Renal cortical epithelial cell (primary cell): ENCODE results near the gene ZNF428. TPM values are rescaled to one million over a fixed set of nuclear protein-coding genes. Genes with fewer than 3 reads are reported as not detected.
A peak's percentile ranks its signal among the peaks of the same experiment; 100 is the strongest.
"Not testable (repeated sequence)": the region's sequence is repeated elsewhere in the genome, so short reads cannot be mapped to it uniquely, and the experiment has no call there.

Experiments used
- DNase-seq: peaks from one replicate; pipeline ENCODE4 v3.0.0-alpha.2; 2011; ENCODE audit warnings: low read depth
- total RNA-seq: library from RNA; depleted of rRNA; stranded (reverse); fragments of >200 nt; gene quantifications from 2 replicates; pipeline ENCODE4 v1.2.3, GENCODE V29; 2014

The ZNF428 gene
- total RNA-seq, 1 donor from 2014 or later, result 30.1 TPM

DNA sequence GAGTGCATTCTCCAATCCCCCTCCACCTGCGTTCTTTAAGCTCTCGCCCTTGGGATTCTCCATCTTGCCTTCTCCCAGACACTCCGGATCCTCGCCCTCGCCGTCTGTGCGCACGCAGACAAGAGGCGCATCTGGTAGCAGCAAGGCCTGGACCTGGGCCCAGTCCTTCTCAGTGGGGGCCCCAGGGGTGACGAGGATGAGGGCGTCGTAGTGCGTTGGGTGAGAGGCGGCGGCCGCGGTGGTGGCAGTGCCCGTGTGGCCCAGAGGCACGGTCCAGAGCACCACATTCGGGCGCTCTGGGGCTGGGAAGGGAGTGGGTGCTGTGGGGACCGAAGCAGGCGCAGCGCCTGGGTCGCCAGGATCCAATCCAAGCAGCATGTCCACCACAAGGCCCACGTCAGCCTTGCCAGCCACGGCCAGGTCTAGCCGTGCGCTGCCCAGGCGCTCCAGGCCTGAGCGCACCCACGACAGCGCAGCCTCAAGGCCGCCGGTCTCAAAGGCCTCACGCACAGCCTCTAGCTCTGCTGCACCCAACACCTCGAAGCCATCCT lies 26.6 kb downstream of the ZNF428 start:
- no peak for DNase-seq

DNA sequence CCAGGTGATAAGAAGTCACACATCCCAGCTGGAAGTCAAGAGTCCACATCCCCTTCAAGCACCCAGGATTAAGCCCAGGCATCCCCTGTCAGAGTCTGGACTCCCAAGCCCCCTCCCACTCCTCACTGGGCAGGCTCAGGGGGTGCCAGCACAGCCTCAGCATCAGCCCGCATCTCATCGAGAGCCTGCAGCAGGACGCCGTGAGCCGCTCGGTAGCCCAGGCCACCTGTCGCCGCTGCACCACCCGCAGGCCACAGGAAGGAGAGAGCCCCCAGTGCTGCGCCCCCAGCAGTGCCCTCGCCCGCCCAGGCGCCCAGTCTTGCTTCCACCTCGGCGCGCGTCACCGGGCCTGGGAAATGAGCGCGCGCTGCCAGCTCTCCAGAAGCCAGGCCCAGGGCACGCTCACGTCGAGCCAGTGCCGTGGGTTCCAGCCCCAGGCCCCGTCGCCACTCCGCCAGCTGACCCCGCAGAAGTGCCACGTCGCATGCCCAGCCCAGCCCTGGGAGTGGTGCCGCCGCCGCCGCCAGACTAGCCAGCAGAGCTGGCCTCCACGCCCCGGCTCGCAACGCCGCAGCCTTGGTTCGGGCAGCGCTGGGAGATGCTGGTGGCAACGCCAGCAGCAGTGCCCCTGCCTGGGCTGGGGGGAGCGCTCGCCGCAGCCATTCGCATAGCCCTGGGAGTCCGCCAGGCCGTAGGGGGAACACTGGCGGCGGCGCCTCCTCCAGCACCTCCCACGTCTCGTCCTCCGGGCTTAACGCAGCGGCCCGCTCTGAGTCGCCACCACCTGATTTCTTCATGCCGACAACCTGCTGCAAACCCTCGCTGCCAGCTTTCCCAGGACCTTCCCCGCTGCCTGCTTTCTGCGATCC lies 27.3 kb downstream of the ZNF428 start:
- DNase-seq, result no peak

DNA sequence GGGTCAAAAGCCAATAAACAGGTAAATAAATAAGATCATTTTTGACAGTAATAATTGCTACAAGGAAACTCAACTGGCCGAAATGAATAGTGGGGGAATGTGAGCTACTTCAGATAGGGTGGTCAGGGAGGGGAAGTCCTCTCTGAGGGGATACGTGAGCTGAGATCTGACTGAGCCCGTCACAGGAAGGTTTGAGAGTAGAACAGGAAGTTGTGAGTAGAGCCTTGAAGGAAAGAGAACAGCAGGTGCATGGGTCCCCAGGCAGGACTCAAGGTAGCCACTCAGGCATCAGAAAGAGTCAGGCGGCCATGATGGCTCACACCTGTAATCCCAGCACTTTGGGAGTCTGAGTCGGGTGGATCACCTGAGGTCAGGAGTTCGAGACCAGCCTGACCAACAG lies 29.8 kb downstream of the ZNF428 start:
- DNase-seq, result no peak

DNA sequence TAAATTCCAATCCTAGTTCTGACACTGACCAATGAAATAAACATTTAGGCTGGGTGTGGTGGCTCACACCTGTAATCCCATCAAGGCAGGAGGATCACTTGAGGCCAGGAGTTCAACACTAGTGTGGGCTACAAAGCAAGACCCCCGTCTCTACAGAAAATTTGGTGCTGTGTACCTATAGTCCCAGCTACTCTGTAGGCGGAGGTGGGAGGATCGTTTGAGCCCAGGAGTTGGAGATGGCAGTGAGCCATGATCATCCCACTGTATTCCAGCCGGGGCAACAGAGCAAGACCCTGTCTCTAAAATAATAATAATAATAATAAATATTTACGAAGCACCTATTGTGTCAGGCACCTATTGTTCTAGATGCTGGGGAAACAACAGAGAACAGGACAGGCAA lies 30.2 kb downstream of the ZNF428 start:
- DNase-seq, result no peak

DNA sequence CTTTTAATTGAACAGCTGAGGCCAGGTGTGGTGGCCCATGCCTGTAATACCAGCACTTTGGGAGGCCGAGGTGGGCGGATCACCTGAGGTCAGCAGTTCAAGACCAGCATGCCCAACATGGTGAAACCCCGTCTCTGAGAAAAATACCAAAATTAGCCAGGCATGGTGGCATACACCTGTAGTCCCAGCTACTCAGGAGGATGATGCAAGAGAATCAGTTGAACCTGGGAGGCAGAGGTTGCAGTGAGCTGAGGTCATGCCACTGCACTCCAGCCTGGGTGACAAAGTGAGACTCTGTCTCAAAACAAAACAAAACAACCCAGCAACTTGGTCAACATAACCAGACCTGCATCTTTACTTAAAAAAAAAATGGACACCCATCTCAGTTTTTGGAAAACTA lies 32.4 kb downstream of the ZNF428 start:
- not testable (repeated sequence) for DNase-seq

DNA sequence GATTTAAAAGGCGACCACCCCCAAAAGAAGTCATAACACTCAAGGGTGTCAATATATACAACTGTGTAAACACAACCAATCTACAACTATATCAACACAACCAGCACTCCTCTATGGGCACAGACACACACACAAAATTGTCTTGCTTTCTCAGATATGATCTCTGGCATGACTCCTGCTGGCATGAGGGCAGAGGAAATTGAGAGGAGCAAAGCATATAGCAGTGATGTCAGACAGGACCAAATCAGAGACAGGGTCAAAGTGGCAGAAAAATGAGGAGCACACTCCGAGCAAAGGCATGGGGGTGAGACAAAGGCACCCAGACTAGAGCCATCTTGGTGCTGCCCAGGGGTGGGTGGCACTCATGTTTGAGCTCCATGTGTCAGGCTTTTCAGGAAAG lies 33.1 kb downstream of the ZNF428 start:
- DNase-seq, result no peak

DNA sequence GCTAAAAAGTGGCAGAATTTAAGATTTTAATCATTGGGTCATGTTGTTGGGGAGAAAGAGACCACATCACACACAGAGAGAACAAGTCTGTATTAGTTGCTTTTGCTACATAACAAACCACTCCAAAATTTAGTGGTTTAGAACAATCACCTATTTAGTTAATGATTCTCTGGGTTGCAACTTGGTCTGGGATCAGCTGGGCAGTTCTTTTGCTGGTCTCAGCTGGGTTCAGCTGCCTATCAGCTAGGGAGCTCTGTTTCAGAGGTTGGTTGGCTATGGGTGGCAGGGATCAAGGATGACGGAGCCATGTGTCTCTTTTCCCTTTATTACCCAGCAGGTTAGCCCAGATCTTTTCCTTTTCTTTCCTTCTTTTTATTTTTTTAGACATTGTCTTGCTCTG lies 34.9 kb downstream of the ZNF428 start:
- peak; percentile 89 for DNase-seq

DNA sequence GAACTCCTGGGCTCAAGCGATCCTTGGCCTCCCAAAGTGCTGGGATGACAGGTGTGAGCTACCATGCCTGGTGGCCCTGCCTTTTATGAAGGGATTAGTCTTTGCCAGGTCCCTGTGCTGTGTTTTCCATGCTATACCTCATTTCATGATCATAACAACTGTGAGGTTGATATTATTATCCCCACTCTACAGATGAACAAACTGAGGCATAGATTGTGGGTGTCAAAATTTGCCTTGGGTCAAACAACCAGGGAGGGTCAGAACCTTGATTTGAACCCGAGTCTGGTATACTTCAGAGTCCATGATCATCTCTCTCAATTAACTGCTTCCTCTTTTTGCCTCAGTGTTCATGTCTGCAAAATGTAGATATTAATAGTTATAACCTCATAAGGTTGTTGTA lies 36.9 kb downstream of the ZNF428 start:
- no peak for DNase-seq

DNA sequence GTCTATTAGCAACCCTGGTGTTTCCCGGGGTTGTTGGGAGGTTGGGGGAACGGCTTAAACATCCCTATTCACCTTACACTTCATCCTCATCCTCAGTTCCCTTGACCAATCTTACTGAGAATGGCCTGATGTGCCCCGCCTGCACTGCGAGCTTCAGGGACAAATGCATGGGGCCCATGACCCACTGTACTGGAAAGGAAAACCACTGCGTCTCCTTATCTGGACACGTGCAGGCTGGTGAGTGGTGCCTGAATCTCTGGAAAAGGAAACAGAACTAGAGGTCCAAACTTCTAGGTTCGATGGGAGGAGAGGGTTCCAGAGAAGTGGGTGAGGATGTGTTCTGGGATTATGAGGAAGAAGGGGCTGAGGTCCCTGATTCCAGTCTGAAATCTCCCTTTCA lies 38.0 kb downstream of the ZNF428 start:
- no peak for DNase-seq

DNA sequence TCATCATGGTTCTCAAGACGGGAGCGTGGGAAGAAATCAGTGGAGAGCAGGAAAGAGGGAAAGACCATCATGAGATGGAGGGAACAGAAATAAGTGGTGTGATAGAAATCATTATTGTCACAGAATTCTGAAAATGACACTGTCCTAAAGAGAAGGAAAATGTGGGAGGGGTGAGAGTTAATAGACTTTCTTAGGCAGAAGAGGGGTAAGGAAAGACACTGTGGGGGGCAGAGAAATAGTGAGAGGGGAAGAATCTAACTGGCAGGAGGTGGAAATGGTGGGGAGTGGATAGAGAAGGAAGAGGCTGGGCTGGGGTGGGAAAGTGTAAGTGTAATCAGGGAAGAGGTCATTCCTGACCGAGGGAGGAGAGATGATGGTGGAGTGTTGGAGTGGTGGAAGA lies 40.6 kb downstream of the ZNF428 start:
- no peak for DNase-seq

DNA sequence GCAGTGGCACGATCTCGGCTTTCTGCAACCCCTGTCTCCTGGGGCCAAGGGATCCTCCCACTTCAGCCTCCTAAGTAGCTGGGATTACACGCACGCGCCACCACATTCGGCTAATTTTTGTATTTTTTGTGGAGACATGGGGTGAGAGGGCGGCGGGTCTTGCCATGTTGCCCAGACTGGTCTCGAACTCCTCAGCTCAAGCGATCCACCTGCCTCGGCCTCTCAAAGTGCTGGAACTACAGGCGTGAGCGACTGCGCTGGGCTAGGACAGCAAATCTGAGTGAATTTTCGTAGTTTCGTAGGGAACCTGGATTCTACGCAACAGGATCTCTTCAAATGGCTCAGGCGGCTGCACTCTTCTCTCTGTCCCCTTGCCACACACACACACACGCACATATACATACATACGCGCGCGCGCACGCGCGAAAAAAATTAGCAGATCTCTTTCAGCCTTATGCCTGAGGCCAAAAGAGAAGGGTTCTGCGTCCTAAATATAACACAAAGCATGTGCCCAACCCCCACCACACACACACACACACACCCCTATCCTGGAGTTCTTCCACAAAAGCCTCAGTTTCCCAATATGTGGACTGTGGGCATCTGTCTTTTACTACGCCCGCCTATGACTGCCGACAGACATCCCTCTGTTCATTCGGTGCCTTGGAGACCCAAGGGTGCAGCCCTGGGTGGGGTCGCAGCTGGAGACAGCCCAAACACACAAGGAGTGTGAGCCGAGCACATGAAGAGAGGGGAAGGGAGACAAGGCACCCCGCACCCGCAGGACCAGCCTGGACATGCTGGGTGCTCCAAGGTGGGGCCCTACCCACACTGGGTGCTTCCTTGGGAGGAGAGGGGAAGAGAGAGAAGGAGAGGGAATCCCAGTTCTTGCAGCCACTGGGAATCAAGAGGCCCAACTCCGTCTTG lies 43.2 kb downstream of the ZNF428 start:
- no peak for DNase-seq

DNA sequence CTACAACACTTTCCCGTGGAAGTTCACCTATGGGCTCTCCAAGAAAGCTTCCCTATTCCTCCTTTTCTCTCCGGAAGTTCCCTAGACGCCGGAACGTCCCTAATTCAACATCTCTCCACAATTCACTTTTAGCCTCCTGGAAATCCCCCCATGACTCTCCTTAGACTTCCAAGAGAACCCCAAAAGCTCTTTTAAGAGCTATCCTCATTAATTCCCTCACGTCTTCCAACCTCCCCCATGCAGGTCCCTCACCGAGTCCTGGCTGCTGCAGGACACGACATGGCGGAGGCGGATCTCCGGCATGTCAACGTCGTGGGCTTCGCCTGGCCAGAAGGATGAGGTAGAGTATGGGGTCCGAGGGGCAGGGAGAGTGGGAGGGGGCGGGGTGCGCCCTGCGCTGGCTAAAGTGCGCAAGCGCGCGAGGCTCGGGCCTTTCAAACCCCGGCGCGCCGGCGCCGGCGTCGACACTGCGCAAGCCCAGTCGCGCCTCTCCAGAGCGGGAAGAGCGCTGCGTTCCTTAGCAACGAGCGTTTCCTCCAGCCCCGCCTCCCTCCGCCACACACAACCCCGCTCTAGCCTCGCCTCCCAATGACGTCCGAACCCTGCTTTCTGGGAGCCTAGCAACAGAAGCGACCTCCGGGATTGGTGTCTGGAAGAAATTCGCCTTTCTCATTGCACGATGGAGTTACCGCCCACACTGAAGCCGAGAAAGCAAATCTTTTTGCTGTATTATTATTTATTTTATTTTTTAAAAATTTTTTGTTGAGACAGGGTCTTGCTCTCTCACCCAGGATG lies 44.1 kb downstream of the ZNF428 start, which contains the start of the genes PINLYP and XRCC1:
TSS of gene PINLYP (plus strand) at position 646 of the 795 bp plus-strand sequence. CDS start 1,391 bp downstream, outside the sequence.
TSS of gene XRCC1 (minus strand) at position 372 of the 795 bp plus-strand sequence. CDS start at position 303, 69 bp downstream.
- DNase-seq, result peak; percentile 96

DNA sequence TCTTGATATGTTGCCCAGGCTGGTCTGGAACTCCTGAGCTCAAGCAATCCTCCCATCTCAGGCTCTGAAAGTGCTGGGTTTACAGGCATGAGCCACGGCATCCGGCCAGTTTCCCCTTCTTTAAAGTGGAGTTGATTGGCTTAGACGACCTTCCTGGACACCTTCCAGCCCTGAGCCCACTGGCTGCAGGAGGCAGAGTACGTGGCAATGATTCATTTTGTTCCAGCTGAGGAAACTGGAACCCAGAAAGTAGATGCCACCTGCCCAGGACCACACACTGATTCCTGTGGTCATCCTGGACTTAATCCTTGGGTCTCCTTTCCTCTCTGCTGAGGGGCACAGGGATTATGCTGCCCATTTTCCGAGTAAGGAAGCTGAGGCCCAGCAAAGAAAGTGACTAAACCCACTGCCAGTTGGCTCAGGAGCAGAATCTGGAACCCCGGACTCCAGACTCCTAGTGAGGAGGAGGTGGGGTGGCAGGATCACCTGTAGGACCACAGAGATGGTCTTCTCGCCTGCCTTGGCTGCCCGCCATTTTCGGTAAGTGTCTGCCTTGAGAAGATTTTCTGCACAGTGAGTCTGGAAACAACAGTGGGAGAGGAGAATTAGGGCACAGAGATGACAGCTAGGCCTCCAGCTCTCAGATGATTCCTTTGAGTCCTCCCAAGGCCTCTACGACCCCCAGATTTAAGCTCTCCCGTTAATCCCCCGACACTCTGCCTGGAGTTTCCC lies 44.8 kb downstream of the ZNF428 start:
- peak; percentile 69 for DNase-seq

DNA sequence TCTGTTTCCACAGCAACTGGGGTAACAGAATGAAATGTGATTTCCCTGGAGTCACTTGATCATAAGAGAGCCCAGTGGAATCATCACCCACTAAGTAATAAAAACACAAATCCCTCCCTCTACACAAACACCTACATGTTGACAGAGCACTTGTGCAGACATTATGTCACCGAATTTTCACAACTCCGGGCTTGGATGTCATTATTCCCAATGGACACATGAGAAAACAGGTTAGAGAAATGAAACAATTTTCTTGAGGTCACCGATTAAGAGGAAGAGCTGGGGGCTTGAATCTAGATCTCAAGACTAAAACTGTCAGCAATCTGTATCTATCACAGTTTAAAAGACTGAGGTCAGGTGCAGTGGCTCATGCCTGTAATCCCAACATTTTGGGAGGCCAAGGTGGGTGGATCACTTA lies 47.2 kb downstream of the ZNF428 start:
- peak; percentile 16 for DNase-seq

DNA sequence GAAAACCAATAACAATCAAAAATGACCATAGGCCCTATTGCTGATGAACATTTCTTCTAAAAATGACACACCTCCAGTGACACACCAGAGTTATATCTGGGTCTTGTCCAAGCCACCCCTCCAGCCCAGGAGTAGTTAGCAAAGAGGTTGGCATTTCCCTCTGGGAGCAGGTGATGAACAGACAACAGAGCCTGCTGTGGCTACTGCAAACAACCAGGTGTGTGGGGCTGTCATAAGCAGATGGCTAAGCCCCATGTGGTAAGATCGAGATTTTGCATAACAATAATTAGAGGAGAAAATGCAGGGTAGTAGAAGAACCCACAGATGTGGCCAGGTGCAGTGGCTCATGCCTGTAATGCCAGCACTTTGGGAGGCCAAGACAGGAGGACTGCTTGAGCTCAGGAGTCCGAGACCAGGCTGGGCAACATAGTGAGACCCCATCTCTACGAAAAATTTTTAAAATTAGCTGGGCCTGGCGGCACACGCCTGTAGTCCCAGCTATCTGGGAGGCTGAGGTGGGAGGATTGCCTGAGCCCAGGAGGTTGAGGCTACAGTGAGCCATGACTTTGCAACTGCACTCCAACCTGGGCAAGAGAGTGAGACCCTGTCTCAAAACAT lies 49.1 kb downstream of the ZNF428 start:
- no peak for DNase-seq

DNA sequence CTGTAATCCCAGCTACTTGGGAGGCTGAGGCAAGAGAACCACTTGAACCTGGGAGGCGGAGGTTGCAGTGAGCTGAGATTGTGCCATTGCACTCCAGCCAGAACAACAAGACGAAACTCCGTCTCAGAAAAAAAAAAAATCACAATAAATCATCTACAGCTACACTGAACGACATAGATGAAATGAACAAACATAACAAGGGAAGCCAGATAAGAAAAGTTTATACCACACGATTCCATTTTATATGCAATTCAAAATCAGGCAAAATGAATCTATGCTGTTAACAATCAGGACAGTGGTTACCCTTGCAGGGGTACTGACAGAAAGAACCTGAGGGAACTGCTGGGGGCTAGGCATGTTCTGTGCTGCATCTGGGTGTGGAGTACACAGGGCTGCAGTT lies 49.8 kb downstream of the ZNF428 start:
- DNase-seq, result no peak

DNA sequence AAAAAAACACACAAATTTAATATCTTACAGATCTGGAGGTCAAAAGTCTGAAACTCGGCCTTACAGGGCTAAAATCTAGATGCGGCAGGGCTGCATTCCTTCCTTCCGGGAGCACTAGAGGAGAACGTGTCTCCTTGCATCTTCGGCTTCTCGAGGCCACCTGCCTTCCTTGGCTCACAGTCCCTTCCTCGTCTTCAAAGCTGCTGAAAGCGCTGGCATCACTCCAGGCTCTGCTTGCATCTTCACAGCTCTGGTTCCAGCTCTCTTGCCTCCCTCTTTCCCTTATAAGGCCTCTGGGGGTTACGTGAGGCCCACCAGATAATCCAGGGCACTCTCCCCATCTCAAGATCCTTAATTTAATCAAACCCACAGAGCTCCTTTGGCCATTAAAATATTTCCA lies 54.6 kb downstream of the ZNF428 start:
- DNase-seq, result no peak

DNA sequence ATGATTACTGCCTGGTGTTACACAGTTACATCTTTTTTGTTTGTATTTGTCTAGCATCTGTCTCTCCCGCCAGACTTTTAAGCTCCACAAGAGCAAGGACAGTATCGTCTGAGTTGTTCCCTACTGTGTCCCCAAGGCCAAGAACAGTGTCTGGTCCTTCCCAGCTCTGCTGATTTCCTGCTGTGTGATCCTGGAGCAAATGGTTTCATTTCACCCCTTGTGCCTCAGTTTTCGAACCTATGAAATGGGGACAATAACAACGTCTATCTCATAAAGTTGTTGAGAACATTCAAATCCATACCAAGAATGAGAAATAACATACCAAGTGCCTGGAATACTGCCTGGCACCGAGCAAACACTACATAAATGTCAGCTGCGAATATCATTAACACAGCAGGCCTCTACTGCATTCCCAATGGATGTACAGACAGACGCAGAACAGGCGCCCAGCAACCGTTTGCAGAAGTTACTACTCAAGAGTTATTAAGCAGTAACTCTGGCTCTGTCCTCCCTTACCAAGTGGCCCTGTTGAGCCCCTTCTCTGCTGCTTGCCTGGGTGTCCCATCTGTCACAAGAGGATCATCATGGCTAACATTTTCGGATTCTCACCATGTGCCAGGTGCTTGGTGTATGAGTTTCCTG lies 55.5 kb downstream of the ZNF428 start:
- DNase-seq, result no peak

DNA sequence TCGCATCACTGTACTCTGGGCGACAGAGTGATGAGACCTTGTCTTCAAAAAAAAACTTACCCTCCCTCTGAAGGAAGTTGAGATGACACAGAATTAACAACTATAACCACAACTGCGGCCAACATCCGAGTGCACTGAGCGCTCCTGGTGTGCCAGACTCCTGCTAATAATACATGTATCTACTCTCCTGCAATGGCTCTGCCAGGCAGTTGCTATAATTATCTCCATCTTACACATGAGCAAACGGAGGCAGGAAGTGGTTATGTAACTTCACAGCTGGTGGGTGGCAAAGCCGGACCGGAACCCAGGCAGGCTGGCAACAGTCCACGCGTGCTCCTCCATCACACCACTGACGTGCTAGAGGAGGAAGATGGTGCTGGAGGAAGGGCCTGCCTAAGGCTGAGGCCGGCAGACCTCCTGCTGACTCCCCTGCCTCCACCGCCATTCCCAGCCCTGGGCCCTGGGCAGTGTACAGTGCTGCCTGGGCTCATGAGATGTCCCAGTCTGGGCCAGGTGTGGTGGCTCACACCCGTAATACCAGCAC lies 56.7 kb downstream of the ZNF428 start:
- DNase-seq, result peak; percentile 65
